KMS-11 (cell line): ENCODE data around the gene WIPF1.
A peak's percentile ranks its signal among the peaks of the same experiment; 100 is the strongest.

Experiments used
- H2AFZ ChIP-seq: fragments of 200-600 bp; sonication (generic); 2 replicates; pipeline ENCODE4 v1.6.1; 2016; ENCODE audit warnings: antibody characterized with exemption, mixed run types, low read depth
- H3K27ac ChIP-seq: fragments of 200-600 bp; sonication (generic); 2 replicates; pipeline ENCODE4 v1.6.1; 2016; ENCODE audit warnings: mild to moderate bottlenecking, mixed run types
- H3K27me3 ChIP-seq: fragments of 200-600 bp; sonication (generic); 2 replicates; pipeline ENCODE4 v1.6.1; 2017; ENCODE audit warnings: mild to moderate bottlenecking, low read depth, mixed run types, moderate library complexity; ENCODE audit not compliant: insufficient read depth
- H3K36me3 ChIP-seq: fragments of 200-600 bp; sonication (generic); 2 replicates; pipeline ENCODE4 v1.6.1; 2017; ENCODE audit warnings: mild to moderate bottlenecking, mixed run types; ENCODE audit not compliant: insufficient read depth
- H3K4me1 ChIP-seq: fragments of 200-600 bp; sonication (generic); 2 replicates; pipeline ENCODE4 v1.6.1; 2016; ENCODE audit warnings: mild to moderate bottlenecking, low read depth, mixed run types; ENCODE audit not compliant: poor library complexity, severe bottlenecking
- H3K4me2 ChIP-seq: fragments of 200-600 bp; sonication (generic); 2 replicates; pipeline ENCODE4 v1.7.0; 2016; ENCODE audit warnings: mild to moderate bottlenecking, mixed run types
- H3K4me3 ChIP-seq: fragments of 200-600 bp; sonication (generic); IDR thresholded peaks from 2 replicates; pipeline ENCODE4 v1.6.1; 2017; ENCODE audit warnings: low read depth, low read length, mixed read lengths; ENCODE audit not compliant: insufficient read depth
- H3K79me2 ChIP-seq: fragments of 200-600 bp; sonication (generic); 2 replicates; pipeline ENCODE4 v1.6.1; 2016; ENCODE audit warnings: low read depth, mixed run types; ENCODE audit not compliant: insufficient read depth
- H3K9ac ChIP-seq: fragments of 200-600 bp; sonication (generic); 2 replicates; pipeline ENCODE4 v1.6.1; 2016; ENCODE audit warnings: mild to moderate bottlenecking, mixed run types
- H4K20me1 ChIP-seq: fragments of 200-600 bp; sonication (generic); 2 replicates; pipeline ENCODE4 v1.6.1; 2016; ENCODE audit warnings: mild to moderate bottlenecking, mixed run types; ENCODE audit not compliant: insufficient read depth
- TF ChIP-seq, protein P1 (sequence below): fragments of 200-600 bp; sonication (generic); conservative IDR thresholded peaks from 2 replicates; pipeline ENCODE4 v1.6.1; 2017; ENCODE audit warnings: low read depth, mild to moderate bottlenecking, antibody characterized with exemption, low read length, moderate library complexity, mixed read lengths

Gene WIPF1

DNA sequence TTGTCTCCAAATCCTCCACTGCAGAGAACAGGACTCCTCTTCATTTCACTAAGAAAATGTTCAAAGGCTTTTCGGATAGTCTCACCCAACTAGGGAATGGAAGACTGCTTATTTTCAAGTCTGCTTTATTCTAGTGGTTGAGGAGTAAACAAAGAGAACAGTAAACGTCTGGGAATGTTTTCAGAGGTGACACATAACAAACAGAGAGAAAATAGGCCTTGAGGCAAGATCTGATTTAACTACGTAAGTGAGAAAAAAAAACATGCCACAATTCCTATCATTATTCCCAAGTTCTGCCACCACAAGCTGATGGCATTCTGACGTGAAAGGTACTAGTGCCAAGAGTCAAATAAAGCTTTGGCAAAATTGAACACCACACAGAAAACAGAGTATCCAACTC is 16.7 kb upstream of the WIPF1 start:
- Histone ChIP-seq H3K4me3 (no peak overlapping the region), H3K27me3 (no peaks in the 10 kb centered on the region), H2AFZ (no peak overlapping the region), H3K4me2 (no peak overlapping the region), H3K4me1 (peaks cover 94% of the 10 kb centered on the region), H3K9ac (no peak overlapping the region), H4K20me1 (no peaks in the 10 kb centered on the region), H3K36me3 (no peaks in the 10 kb centered on the region), H3K27ac (no peak overlapping the region), H3K79me2 (peaks cover 32% of the 10 kb centered on the region; the same call in 1 of the 2 replicates)
- TF ChIP-seq, protein P1, sequence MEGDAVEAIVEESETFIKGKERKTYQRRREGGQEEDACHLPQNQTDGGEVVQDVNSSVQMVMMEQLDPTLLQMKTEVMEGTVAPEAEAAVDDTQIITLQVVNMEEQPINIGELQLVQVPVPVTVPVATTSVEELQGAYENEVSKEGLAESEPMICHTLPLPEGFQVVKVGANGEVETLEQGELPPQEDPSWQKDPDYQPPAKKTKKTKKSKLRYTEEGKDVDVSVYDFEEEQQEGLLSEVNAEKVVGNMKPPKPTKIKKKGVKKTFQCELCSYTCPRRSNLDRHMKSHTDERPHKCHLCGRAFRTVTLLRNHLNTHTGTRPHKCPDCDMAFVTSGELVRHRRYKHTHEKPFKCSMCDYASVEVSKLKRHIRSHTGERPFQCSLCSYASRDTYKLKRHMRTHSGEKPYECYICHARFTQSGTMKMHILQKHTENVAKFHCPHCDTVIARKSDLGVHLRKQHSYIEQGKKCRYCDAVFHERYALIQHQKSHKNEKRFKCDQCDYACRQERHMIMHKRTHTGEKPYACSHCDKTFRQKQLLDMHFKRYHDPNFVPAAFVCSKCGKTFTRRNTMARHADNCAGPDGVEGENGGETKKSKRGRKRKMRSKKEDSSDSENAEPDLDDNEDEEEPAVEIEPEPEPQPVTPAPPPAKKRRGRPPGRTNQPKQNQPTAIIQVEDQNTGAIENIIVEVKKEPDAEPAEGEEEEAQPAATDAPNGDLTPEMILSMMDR: no peak

DNA sequence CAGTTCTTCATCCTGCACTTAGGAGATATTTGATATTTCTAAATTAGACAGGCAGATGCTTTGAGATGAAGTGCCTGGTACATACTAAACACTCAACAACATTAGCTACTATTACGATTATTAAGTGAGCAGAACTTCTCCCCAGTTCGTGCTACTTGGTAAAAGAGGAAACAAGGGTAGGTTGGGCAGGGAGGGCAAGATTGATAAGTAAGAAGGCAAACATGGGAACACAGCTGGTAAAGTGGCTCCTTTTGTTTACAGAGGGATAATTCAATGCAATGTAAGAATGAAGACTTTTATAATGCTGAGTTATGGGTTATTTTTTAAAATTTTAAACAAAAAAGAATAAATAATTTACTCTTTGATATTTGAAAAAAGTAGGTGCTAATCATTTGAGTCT is 15.9 kb upstream of the WIPF1 start:
- no peak overlapping the region for H3K4me2 ChIP-seq
- peaks cover 99% of the 10 kb centered on the region for H3K4me1 ChIP-seq
- H2AFZ ChIP-seq: no peak overlapping the region
- H4K20me1 ChIP-seq: no peaks in the 10 kb centered on the region
- TF ChIP-seq, protein P1: no peak
- peaks cover 32% of the 10 kb centered on the region; the same call in 1 of the 2 replicates for H3K79me2 ChIP-seq
- no peak overlapping the region for H3K9ac ChIP-seq
- H3K36me3 ChIP-seq: no peaks in the 10 kb centered on the region
- no peaks in the 10 kb centered on the region for H3K27me3 ChIP-seq
- no peak overlapping the region for H3K27ac ChIP-seq
- no peak overlapping the region for H3K4me3 ChIP-seq

DNA sequence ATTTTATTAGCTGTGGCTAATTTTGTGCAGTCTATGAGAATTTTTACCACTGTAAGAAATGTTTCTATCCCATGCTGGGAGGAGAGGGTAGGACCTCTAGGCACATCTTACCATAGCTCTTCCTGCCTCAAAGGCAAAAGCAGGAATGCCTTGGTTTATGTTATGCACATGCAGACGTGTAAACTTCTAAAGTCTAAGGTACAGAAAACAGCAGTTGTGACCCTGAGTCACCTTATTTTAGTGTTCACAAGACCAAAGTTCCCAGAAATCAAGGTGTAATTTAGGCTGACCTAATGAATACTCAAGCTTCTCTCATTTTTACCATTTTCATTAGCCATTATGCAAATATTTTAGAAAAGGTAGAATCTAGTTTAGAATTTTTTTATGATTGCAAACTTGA is 15.4 kb upstream of the WIPF1 start:
- TF ChIP-seq, protein P1: no peak
- Histone ChIP-seq H3K36me3 (no peaks in the 10 kb centered on the region), H3K9ac (no peak overlapping the region), H3K27me3 (no peaks in the 10 kb centered on the region), H3K4me1 (peaks cover 99% of the 10 kb centered on the region), H3K79me2 (peaks cover 32% of the 10 kb centered on the region; the same call in 1 of the 2 replicates), H2AFZ (no peak overlapping the region), H3K4me3 (no peak overlapping the region), H4K20me1 (no peaks in the 10 kb centered on the region), H3K27ac (no peak overlapping the region), H3K4me2 (peak overlapping the region; percentile 86; the same call in 1 of the 2 replicates)

DNA sequence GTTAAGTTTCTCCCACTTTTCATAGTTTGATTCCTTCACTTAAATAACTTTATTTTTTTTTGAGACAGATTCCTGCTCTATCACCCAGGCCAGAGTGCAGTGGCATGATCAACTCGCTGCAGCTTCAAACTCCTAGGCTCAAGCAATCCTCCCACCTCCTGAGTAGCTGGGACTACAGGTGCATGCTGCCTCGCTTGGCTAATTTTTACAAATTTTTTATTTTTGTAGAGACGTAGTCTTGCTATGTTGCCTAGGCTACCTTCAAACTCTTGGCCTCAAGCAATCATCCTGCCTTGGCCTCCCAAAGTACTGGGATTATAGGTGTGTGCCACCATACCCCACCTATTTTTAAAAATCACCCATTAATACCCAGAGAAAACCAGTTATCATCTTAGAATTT is 14.2 kb upstream of the WIPF1 start:
- H3K9ac ChIP-seq: no peak overlapping the region
- H3K27ac ChIP-seq: peak overlapping the region; percentile 94; the same call in 1 of the 2 replicates
- H2AFZ ChIP-seq: no peak overlapping the region
- H3K4me2 ChIP-seq: peak overlapping the region; percentile 86; the same call in 1 of the 2 replicates
- H3K4me1 ChIP-seq: peaks cover 99% of the 10 kb centered on the region
- no peaks in the 10 kb centered on the region for H3K27me3 ChIP-seq
- no peaks in the 10 kb centered on the region for H4K20me1 ChIP-seq
- H3K4me3 ChIP-seq: no peak overlapping the region
- H3K36me3 ChIP-seq: no peaks in the 10 kb centered on the region
- TF ChIP-seq, protein P1: no peak
- H3K79me2 ChIP-seq: peaks cover 32% of the 10 kb centered on the region; the same call in 1 of the 2 replicates
